Measurements from ENCODE around the gene KHDRBS1.
"Not testable (repeated sequence)": the region's sequence is repeated elsewhere in the genome, so short reads cannot be mapped to it uniquely, and the experiment has no call there.

KHDRBS1 gene

GRCh38 chr1:31991182-31991581, 22.5 kb upstream of the KHDRBS1 start:
- no peak for TF ChIP-seq CTCF (IDR thresholded peaks at IDR 0.05; ENCODE audit: insufficient read depth, low read depth, low read length, missing control alignments)
- H3K4me3 ChIP-seq (ENCODE audit: low read length), result no peak overlapping the region
- DNase-seq (ENCODE audit: low read depth), result no peak

- H3K4me3 ChIP-seq (ENCODE audit: low read length), result no peak overlapping the region
- DNase-seq (ENCODE audit: low read depth), result no peak
- no peak for TF ChIP-seq CTCF (IDR thresholded peaks at IDR 0.05; ENCODE audit: insufficient read depth, low read depth, low read length, missing control alignments)
These were observed 18.4 kb upstream of the KHDRBS1 start for GRCh38 chr1:31995263-31995662.

- not testable (repeated sequence) for DNase-seq (ENCODE audit: low read depth)
These were observed 17.5 kb upstream of the KHDRBS1 start for GRCh38 chr1:31996121-31996520.

GRCh38 chr1:32001863-32002262, 11.8 kb upstream of the KHDRBS1 start:
- H3K4me3 ChIP-seq (ENCODE audit: low read length), result no peak overlapping the region
- DNase-seq (ENCODE audit: low read depth), result no peak
- no peak for TF ChIP-seq CTCF (IDR thresholded peaks at IDR 0.05; ENCODE audit: insufficient read depth, low read depth, low read length, missing control alignments)

More at GRCh38 chr1:31996121-31996520, 17.5 kb upstream of the KHDRBS1 start:
- not testable (repeated sequence) for H3K4me3 ChIP-seq (ENCODE audit: low read length)

- not testable (repeated sequence) for DNase-seq (ENCODE audit: low read depth); H3K4me3 ChIP-seq (ENCODE audit: low read length)
These were observed 11.4 kb upstream of the KHDRBS1 start for GRCh38 chr1:32002285-32002684.

- H3K4me3 ChIP-seq (ENCODE audit: low read length), result no peak overlapping the region
- no peak for TF ChIP-seq CTCF (IDR thresholded peaks at IDR 0.05; ENCODE audit: insufficient read depth, low read depth, low read length, missing control alignments)
- DNase-seq (ENCODE audit: low read depth), result no peak
These were observed 8.1 kb upstream of the KHDRBS1 start for GRCh38 chr1:32005522-32005921.

GRCh38 chr1:32007591-32007940, 6.1 kb upstream of the KHDRBS1 start:
- H3K4me3 ChIP-seq (ENCODE audit: low read length), result no peak overlapping the region
- no peak for DNase-seq (ENCODE audit: low read depth)
- no peak for TF ChIP-seq CTCF (IDR thresholded peaks at IDR 0.05; ENCODE audit: insufficient read depth, low read depth, low read length, missing control alignments)

- no peak overlapping the region for H3K4me3 ChIP-seq (ENCODE audit: low read length)
- TF ChIP-seq CTCF (IDR thresholded peaks at IDR 0.05; ENCODE audit: insufficient read depth, low read depth, low read length, missing control alignments), result no peak
- no peak for DNase-seq (ENCODE audit: low read depth)
These were observed 3.4 kb upstream of the KHDRBS1 start for GRCh38 chr1:32010246-32010645.
